Esophagus mucosa (tissue), 1 donor: ENCODE measurements around the gene PLPP3. TPM values are rescaled to one million over a fixed set of nuclear protein-coding genes. Genes with fewer than 3 reads are reported as not detected.

Experiments used
- ATAC-seq: fragments of 200-7000 bp; cut with Tn5 transposase; one replicate; pipeline ENCODE4 v1.9.1; 2020
- total RNA-seq: library from RNA; stranded (reverse); gene quantifications from one replicate; pipeline ENCODE4 v1.2.4, GENCODE V29; 2023
- donor health status: DM: yes; HTN: yes; CAD: no.

Gene PLPP3
- total RNA-seq, 1 donor from 2014 or later: 14.7 TPM

GRCh38 chr1:56457756-56458375 is 121.5 kb downstream of the PLPP3 start:
- peak; percentile 20 for ATAC-seq

GRCh38 chr1:56456435-56457101 is 122.8 kb downstream of the PLPP3 start:
- ATAC-seq: peak; percentile 68

- no peak for ATAC-seq
Measured at GRCh38 chr1:56453417-56454078, 125.8 kb downstream of the PLPP3 start.

- no peak for ATAC-seq
Measured at GRCh38 chr1:56453016-56453415, 126.3 kb downstream of the PLPP3 start.

GRCh38 chr1:56452027-56453011 is 127.0 kb downstream of the PLPP3 start:
- ATAC-seq: no peak

- ATAC-seq: no peak
Measured at GRCh38 chr1:56451491-56451890, 127.9 kb downstream of the PLPP3 start.

- ATAC-seq: no peak
Measured at GRCh38 chr1:56450004-56450666, 129.2 kb downstream of the PLPP3 start.

GRCh38 chr1:56448529-56449300 is 130.6 kb downstream of the PLPP3 start:
- ATAC-seq: no peak

- ATAC-seq: no peak
Measured at GRCh38 chr1:56447823-56448222, 131.5 kb downstream of the PLPP3 start.

GRCh38 chr1:56446531-56447098 is 132.7 kb downstream of the PLPP3 start:
- ATAC-seq: no peak

GRCh38 chr1:56444960-56445646 is 134.3 kb downstream of the PLPP3 start:
- no peak for ATAC-seq

Other genes with a start within 250 kb of the PLPP3 start
- gene PRKAA2, start 65.8 kb upstream of the PLPP3 start, total RNA-seq: 0.44 TPM
- gene FYB2, start 239.8 kb upstream of the PLPP3 start, total RNA-seq: 0.36 TPM